K562 (cell line): ENCODE data around the gene RASGRP4. TPM values are rescaled to one million over a fixed set of nuclear protein-coding genes. Genes with fewer than 3 reads are reported as not detected.
A peak's percentile ranks its signal among the peaks of the same experiment; 100 is the strongest.

ENCODE experiments used
- ATAC-seq: fragments of 200-7000 bp; cut with Tn5 transposase; 3 replicates; pipeline ENCODE4 v1.9.1; 2020; ENCODE audit warnings: moderate library complexity
- BruUV-seq: library from RNA; stranded (reverse); fragments of 400-500 nt; replicated peaks from 2 replicates; lab custom pipeline; 2021; lab: Mats Ljungman, UMichigan
- CTCF ChIA-PET: fragments of 300-600 bp; formaldehyde crosslinking; extraction: SDS; loops from one replicate; lab custom pipeline; 2021; ENCODE audit warnings: low intra/inter-chr PET ratio; lab: Yijun Ruan, JAX
- POLR2A ChIA-PET: fragments of 300-600, 350-650 bp; sonication (Branson Sonifier 250); formaldehyde crosslinking; extraction: SDS; loops from one replicate; lab custom pipeline; 2021; ENCODE audit warnings: antibody characterized with exemption, inconsistent platforms; lab: Yijun Ruan, JAX
- DNase-seq, 4 experiments: peaks; one replicate each; pipeline versions ENCODE4 v3.0.0 to v3.0.0-alpha.2; 2011 to 2018; ENCODE audit warnings: low spot score in 3 of 4, mixed read lengths in 3 of 4; ENCODE audit errors: extremely low read depth in 1 of 4
- FAIRE-seq: peaks from 2 replicates; lab custom pipeline; 2011; peaks lifted over from hg19 to GRCh38; lab: Jason Lieb, UNC
- H2AFZ ChIP-seq: 2 replicates; pipeline ENCODE4 v1.6.0; 2011; ENCODE audit warnings: low read depth, low read length, control low read depth, inconsistent platforms
- H3K27ac ChIP-seq: fragments of 200-600 bp; 3 replicates; pipeline ENCODE4 v1.8.0; 2011; ENCODE audit warnings: low read depth, mild to moderate bottlenecking, control low read depth, inconsistent platforms, low read length, moderate library complexity, mixed read lengths; ENCODE audit errors: extremely low read depth
- H3K27me3 ChIP-seq, 2 experiments: fragments of 300-600 bp in 1 of 2; 2 replicates in 1 of 2; 3 replicates in 1 of 2; pipeline versions ENCODE4 v1.6.0 to v1.8.0; 2011; ENCODE audit warnings: inconsistent platforms in 2 of 2, low read length in 2 of 2, mild to moderate bottlenecking in 1 of 2, mixed read lengths in 1 of 2, moderate library complexity in 1 of 2; ENCODE audit not compliant: control insufficient read depth in 2 of 2, insufficient read depth in 2 of 2
- H3K36me3 ChIP-seq: fragments of 300-600 bp; 3 replicates; pipeline ENCODE4 v1.8.0; 2011; ENCODE audit warnings: mild to moderate bottlenecking, low read length, inconsistent platforms; ENCODE audit not compliant: control insufficient read depth, insufficient read depth
- H3K4me1 ChIP-seq, 2 experiments: fragments of 200-600 bp in 1 of 2; replicated peaks in 1 of 2; 2 replicates in 1 of 2; 3 replicates in 1 of 2; pipeline versions ENCODE4 v1.5.1 to v1.8.0; 2011; ENCODE audit warnings: inconsistent platforms in 2 of 2, low read length in 2 of 2, mild to moderate bottlenecking in 1 of 2, mixed read lengths in 1 of 2, moderate library complexity in 1 of 2; ENCODE audit not compliant: control insufficient read depth in 2 of 2, insufficient read depth in 2 of 2
- H3K4me2 ChIP-seq: 2 replicates; pipeline ENCODE4 v1.6.1; 2011; ENCODE audit warnings: low read length, control low read depth, inconsistent platforms, mixed read lengths; ENCODE audit not compliant: insufficient read depth
- H3K4me3 ChIP-seq: fragments of 200-600 bp; sonication (generic), shearing (Covaris generic); 2 replicates; pipeline ENCODE4 v1.5.1; 2016; ENCODE audit warnings: control low read depth, inconsistent platforms
- H3K79me2 ChIP-seq: fragments of 200-600 bp; 3 replicates; pipeline ENCODE4 v1.8.0; 2011; ENCODE audit warnings: low read length, inconsistent platforms; ENCODE audit not compliant: control insufficient read depth, insufficient read depth
- H3K9ac ChIP-seq, 2 experiments: 2 replicates each; pipeline versions ENCODE4 v1.6.0 to v1.6.1; 2011; ENCODE audit warnings: low read depth in 2 of 2, low read length in 2 of 2, control low read depth in 1 of 2, inconsistent platforms in 1 of 2, mild to moderate bottlenecking in 1 of 2, mixed read lengths in 1 of 2; ENCODE audit not compliant: insufficient read depth in 1 of 2
- H3K9me1 ChIP-seq: one replicate; pipeline ENCODE4 v1.6.0; 2011; ENCODE audit warnings: inconsistent platforms, mild to moderate bottlenecking, low read length, moderate library complexity; ENCODE audit not compliant: control insufficient read depth, insufficient read depth
- H3K9me3 ChIP-seq: replicated peaks from 2 replicates; pipeline ENCODE4 v1.5.1; 2011; ENCODE audit warnings: low read depth, low read length, inconsistent platforms; ENCODE audit not compliant: control insufficient read depth, insufficient read depth
- H4K20me1 ChIP-seq: replicated peaks from 2 replicates; pipeline ENCODE4 v1.6.1; 2011; ENCODE audit warnings: low read length, inconsistent platforms, mixed read lengths; ENCODE audit not compliant: control insufficient read depth, insufficient read depth
- ATF4 ChIP-seq: fragments of 450-650 bp; formaldehyde crosslinking; IDR thresholded peaks from 2 replicates; pipeline ENCODE4 v1.4.0; 2022; ENCODE audit warnings: mild to moderate bottlenecking, moderate library complexity
- HOMEZ ChIP-seq: fragments of 250-450 bp; sonication (Bioruptor Pico); IDR thresholded peaks from 2 replicates; pipeline ENCODE4 v1.4.0; 2020; ENCODE audit warnings: mild to moderate bottlenecking, moderate library complexity
- KDM2B ChIP-seq: fragments of 250-450 bp; sonication (Bioruptor Pico); IDR thresholded peaks from 2 replicates; pipeline ENCODE4 v1.8.0; 2021; ENCODE audit warnings: mild to moderate bottlenecking, moderate library complexity
- PML ChIP-seq: IDR thresholded peaks from 2 replicates; pipeline ENCODE4 v1.6.1; 2012; ENCODE audit warnings: low read length, inconsistent platforms
- ZBTB33 ChIP-seq: sonication (generic); formaldehyde crosslinking; IDR thresholded peaks from 2 replicates; pipeline ENCODE4 v1.8.1; 2023; ENCODE audit warnings: mild to moderate bottlenecking, missing genetic modification reagents
- WGBS: fragments of 100-300 bp; shearing (Covaris generic); methylation state at CpG from one replicate; pipeline ENCODE4 v1.1.6; 2016; ENCODE audit warnings: low coverage, mixed read lengths; ENCODE audit not compliant: insufficient coverage; ENCODE audit errors: missing lambda C conversion rate; 5-methylcytosine and 5-hydroxymethylcytosine counted together
- in situ Hi-C: fragments of 300-500 bp; cut with MboI; formaldehyde crosslinking; loops from 4 replicates; pipeline ENCODE4 v1.15.0; 2018; ENCODE audit warnings: inconsistent platforms, mixed read lengths
- intact Hi-C: fragments of 100-400 bp; cut with micrococcal nuclease; formaldehyde crosslinking; loops from 2 replicates; pipeline ENCODE4 v1.14.2; 2022
- polyA plus RNA-seq, 8 experiments: library from polyadenylated mRNA; depleted of rRNA in 4 of 8; stranded (reverse) in 5 of 8; unstranded in 3 of 8; fragments of >200 nt; fragmentation: Nextera tagmentation in 2 of 8; fragmentation: Illumina TruSeq in 1 of 8; extraction: Ambion mirVana in 2 of 8; extraction: Trizol in 1 of 8; gene quantifications; 2 replicates each; pipeline versions ENCODE4 v1.2.1 to v1.2.3, GENCODE V29; 2011 to 2014; ENCODE audit warnings: inconsistent platforms in 1 of 8, missing spikeins in 1 of 8
- total RNA-seq, 7 experiments: library from RNA; depleted of rRNA in 6 of 7; stranded (reverse); fragments of >200 nt in 6 of 7; fragmentation: Illumina TruSeq in 2 of 7; extraction: Trizol in 2 of 7; gene quantifications; 2 replicates each; pipeline versions ENCODE4 v1.2.1 to v1.2.3, GENCODE V29; 2011 to 2021; ENCODE audit warnings: low replicate concordance in 1 of 7

The RASGRP4 gene
- total and polyA plus RNA-seq, 9 of the 15 experiments (the other 6 are each of a cell fraction or from before 2014, with no cell fraction given) = 0.39 to 4.6 (median 3.8) TPM

GRCh38 chr19:38405276-38405675, 20.7 kb downstream of the RASGRP4 start:
- ChIA-PET CTCF (no interaction called here), POLR2A (interaction anchor here (0.5 to 3.5 kb wide), 4 partner anchors 9 to 109 kb away, joined by 3 to 30 read pairs (median 3); no protein-coding TSS in a partner anchor)
- Histone ChIP-seq H3K27ac (no peak overlapping the region), H3K4me1 (peaks cover 9 to 35% of the 10 kb centered on the region in 2 experiments; a peak in 4 of 5 replicates), H3K79me2 (peaks cover 17% of the 10 kb centered on the region; the same call in 2 of the 3 replicates), H3K9me3 (no peaks in the 10 kb centered on the region), H3K4me3 (no peak overlapping the region), H3K9me1 (peaks cover 3% of the 10 kb centered on the region), H2AFZ (no peak overlapping the region), H3K36me3 (peaks cover 27% of the 10 kb centered on the region; the same call in 2 of the 3 replicates), H3K4me2 (no peak overlapping the region), H3K27me3 (no peaks in the 10 kb centered on the region), H4K20me1 (no peaks in the 10 kb centered on the region), H3K9ac (peak overlapping the region in 1 of 2 experiments; percentile 74; a peak in 2 of 4 replicates)
- DNase-seq = no peak
- in situ Hi-C loops (no loop called here), intact Hi-C loops (no loop called here)
- no peak for ATAC-seq
- no TSS peak for BruUV-seq
- 90% methylated on average over 8 of the region's 8 CpGs for WGBS
- FAIRE-seq = no peak
- TF ChIP-seq ATF4 (CRISPR knock-in tag) (no peak), KDM2B (no peak), PML (no peak), HOMEZ (CRISPR knock-in tag) (no peak), ZBTB33 (CRISPR knock-in tag) (peak; percentile 78)
